ENCODE measurements around the gene SND1. TPM values are rescaled to one million over a fixed set of nuclear protein-coding genes. Genes with fewer than 3 reads are reported as not detected.
"Not testable (repeated sequence)": the region's sequence is repeated elsewhere in the genome, so short reads cannot be mapped to it uniquely, and the experiment has no call there.

Gene SND1
- total RNA-seq, 1 experiment from 2014 or later = 147 TPM

DNA sequence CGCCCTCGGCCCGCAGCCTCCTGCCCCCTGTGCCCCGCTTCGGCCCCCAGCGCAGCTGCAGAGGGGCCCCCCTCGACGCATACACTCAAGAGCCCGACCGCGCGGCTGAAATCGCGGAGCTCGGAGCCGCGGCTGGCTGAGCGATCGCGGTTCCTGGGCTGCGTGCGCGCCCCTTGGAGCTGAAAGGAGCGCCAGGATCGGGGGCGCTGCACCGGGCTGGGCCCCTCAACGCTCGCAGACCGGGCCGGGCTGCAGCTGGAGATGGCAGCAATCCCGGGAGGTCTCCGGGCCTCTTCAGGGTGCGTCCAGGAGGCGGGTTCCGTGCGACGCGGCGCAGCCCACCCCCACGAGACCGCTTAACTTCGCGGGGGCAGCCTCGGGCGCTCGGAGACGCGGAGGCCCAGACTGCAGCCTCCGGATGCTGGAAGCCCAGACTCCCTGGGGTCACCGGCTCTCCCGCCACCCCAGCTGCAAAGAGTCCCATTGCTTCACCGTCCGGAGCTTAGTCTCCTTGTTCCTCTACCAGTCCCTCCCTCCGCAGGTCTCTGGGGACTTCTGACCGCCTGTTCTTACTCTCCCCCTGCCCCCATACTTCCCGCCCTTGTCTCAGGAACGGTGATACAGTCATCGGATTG is 452.2 kb downstream of the SND1 start:
- Histone ChIP-seq H3K4me3 (no peak overlapping the region), H3K27ac (no peak overlapping the region), H3K27me3 (no peaks in the 10 kb centered on the region), H3K4me1 (no peaks in the 10 kb centered on the region), H3K9me3 (replicated peaks) (no peaks in the 10 kb centered on the region), H3K36me3 (no peaks in the 10 kb centered on the region)
- DNase-seq = no peak

DNA sequence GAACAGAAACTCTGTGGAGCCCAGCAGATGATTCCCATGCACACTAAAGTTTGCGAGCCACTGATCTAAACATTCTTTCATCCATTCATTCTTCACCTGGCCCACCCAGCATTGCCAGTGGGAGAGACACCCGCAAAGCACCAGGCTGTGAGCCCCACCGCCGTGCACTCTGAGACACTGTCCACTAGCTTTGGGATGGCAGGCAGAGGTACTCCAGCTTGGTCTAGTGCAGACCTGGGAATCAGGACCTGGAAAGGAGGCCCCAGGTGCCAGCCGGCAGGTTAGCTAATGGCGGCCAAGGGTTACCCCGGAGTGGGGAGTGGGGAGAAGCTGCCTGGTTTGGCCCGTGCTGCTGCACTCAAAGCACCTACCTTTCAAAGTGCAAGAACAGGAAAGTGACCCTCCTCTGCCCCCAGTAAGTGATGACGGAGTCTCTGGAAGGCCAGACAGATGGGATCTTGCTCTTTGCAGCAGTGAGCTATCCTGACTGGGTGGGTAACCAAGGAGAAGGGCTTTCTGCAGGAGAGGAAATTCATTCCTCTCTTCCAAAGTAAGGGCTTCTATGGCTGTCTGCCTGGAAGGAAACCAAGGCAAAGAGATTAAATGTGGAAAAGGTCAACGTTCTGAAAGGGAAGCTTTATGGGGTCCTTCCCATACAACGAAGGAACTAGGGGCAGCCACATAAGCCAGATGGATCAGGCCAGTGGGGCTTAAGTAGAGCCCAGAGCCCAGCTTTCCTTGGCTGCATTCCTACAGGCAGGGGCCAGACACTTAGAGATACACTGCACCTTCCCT is 453.4 kb downstream of the SND1 start:
- DNase-seq = no peak

DNA sequence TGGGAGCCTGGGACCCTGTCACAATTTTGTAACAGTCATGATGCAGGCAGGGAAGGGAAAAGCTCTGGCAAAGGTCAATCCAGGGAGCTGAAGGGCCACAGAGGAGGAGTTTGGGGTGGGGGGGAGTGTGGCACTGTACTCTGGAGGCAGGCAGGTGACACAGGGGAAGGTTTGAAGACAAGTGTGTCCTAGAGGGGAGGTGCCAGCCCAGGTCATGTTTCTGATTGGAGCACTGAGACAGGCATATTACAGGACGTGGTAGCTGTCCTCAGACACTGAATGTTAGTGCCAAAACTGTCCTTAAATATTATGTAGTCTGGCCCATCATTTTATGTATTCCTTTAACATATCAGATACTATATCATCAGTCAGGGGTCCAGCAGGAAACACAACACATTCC is 454.8 kb downstream of the SND1 start:
- no peak for DNase-seq
- no peak overlapping the region for H3K4me3 ChIP-seq
- no peak overlapping the region for H3K27ac ChIP-seq
- H3K27me3 ChIP-seq = no peaks in the 10 kb centered on the region
- H3K4me1 ChIP-seq = no peaks in the 10 kb centered on the region
- H3K9me3 ChIP-seq (replicated peaks) = no peaks in the 10 kb centered on the region
- H3K36me3 ChIP-seq = no peaks in the 10 kb centered on the region

More for the DNA sequence above, 453.4 kb downstream of the SND1 start:
- Histone ChIP-seq H3K36me3 (no peaks in the 10 kb centered on the region), H3K9me3 (replicated peaks) (no peaks in the 10 kb centered on the region), H3K4me1 (no peaks in the 10 kb centered on the region), H3K27ac (no peak overlapping the region), H3K27me3 (no peaks in the 10 kb centered on the region), H3K4me3 (no peak overlapping the region)

DNA sequence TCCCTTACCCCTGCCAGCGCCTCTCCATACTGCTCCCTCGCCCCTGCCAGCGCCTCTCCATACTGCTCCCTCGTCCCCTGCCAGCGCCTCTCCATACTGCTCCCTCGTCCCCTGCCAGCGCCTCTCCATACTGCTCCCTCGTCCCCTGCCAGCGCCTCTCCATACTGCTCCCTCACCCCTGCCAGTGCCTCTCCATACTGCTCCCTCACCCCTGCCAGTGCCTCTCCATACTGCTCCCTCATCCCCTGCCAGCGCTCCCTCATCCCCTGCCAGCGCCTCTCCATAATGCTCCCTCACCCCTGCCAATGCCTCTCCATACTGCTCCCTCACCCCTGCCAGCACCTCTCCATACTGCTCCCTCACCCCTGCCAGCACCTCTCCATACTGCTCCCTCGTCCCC is 455.5 kb downstream of the SND1 start:
- H3K27ac ChIP-seq; H3K4me1 ChIP-seq; H3K9me3 ChIP-seq (replicated peaks); DNase-seq; H3K36me3 ChIP-seq; H3K27me3 ChIP-seq; H3K4me3 ChIP-seq: not testable (repeated sequence)

DNA sequence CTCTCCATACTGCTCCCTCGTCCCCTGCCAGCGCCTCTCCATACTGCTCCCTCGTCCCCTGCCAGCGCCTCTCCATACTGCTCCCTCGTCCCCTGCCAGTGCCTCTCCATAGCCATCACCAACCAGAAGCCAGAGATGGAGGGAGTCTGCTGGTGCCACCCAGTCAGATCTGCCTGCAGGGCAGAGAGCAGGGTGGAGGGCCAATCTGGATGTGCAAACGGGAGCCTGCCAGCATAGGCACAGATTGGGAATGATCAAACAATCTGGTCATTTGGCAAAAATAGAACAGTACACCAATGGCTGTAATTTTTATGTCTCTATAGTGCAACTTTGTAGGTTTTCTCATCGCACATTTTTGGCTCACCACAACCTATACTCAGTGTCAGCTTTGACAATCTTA is 456.1 kb downstream of the SND1 start:
- Histone ChIP-seq H3K4me3 (no peak overlapping the region), H3K36me3 (no peaks in the 10 kb centered on the region), H3K4me1 (no peaks in the 10 kb centered on the region), H3K9me3 (replicated peaks) (no peaks in the 10 kb centered on the region), H3K27me3 (no peaks in the 10 kb centered on the region), H3K27ac (no peak overlapping the region)
- DNase-seq = no peak

DNA sequence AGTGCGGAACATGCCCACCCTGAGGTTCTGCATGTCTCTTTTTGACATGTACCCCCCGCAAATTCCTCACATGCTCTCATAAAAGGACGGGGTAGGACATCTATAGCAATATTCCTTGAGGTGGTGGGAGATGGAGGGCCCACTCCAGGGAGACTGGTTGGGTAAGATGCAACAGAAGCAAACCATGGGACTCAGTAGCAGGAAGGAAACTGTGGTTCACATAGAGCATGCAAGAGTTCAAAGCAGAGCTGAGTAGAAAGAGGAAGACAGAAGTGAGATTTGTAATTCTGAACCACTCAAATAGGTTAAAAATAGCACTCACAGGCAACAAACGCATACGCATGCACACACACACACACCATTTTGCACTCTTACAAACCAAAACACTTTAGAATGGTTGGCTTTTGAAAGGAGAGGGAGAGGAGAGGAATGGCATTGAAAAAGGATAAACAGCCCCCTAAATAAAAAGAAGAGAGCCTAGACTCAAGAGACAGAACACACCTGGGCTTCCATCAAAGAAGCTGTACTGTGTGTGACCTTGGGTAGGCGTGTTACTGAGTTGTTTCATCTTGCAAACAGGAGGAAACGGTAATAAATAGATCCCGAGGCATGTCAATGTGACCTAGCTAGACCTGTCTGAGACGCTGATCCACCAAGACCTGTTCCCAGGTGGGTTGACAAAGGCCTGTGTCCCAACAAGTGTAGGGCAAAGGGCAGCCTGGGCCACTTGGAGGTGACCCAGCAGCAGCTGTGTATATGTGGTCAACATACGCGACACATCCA is 456.8 kb downstream of the SND1 start:
- Histone ChIP-seq H3K4me3 (no peak overlapping the region), H3K4me1 (no peaks in the 10 kb centered on the region), H3K9me3 (replicated peaks) (no peaks in the 10 kb centered on the region), H3K27ac (no peak overlapping the region), H3K36me3 (no peaks in the 10 kb centered on the region), H3K27me3 (no peaks in the 10 kb centered on the region)
- no peak for DNase-seq

DNA sequence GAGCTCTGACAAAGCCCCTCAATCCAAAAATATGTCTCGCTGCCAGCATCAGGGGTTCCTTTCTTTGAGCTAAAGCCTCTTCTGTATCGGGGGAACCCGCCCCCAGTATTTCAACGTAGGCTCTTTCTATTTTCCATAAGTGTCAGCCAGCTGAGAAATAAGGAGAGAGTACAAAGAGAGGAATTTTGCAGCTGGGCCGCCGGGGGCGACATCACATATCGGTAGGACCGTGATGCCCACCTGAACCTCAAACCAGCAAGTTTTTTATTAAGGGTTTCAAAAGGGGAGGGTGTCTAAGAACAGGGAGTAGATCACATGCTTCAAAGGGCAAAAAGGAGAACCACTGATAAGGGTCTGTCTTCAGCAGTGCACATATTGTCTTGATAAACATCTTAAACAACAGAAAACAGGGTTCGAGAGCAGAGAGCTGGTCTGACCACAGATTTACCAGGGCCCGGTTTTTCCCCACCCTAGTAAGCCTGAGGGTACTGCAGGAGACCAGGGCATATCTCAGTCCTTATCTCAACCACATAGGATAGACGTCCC is 457.5 kb downstream of the SND1 start:
- not testable (repeated sequence) for H3K4me1 ChIP-seq; DNase-seq; H3K9me3 ChIP-seq (replicated peaks); H3K27ac ChIP-seq; H3K4me3 ChIP-seq; H3K27me3 ChIP-seq; H3K36me3 ChIP-seq

DNA sequence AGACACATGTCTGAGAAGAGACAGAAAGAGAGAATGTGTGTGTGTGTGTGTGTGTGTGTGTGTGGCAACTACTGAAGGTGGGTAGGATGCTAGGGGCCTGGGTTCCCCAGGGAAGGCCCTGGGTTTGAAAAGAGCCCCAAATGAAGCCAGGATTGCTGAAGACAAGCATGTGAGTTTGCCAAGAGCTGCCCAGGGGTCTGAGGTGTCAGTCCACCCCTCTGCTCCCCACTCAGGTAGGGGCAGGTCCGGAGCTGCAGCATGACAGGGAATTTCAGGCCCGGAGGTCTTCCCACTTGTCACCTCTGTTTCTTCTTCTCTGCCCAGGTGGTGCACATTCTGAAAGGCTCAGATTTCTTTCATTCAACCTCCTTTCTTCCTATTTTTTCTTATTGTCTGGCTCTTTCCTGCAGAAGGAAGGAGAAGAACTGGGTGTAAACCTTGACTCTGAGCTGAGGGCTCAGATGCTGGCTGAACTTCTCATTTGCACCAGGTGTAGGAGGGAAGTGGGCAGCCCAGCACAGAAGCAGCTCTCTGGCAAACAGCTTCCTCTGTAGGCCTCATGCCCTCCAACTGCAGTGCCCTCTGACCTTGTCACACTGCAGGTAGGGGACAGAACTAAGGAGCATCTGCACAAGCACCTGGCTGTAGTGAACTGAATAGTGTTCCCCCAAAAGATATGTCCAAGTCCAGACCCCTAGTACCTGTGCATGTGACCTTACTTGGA is 458.8 kb downstream of the SND1 start:
- Histone ChIP-seq H3K9me3 (replicated peaks) (no peaks in the 10 kb centered on the region), H3K4me1 (no peaks in the 10 kb centered on the region), H3K27me3 (no peaks in the 10 kb centered on the region), H3K4me3 (no peak overlapping the region), H3K36me3 (no peaks in the 10 kb centered on the region), H3K27ac (no peak overlapping the region)
- no peak for DNase-seq

DNA sequence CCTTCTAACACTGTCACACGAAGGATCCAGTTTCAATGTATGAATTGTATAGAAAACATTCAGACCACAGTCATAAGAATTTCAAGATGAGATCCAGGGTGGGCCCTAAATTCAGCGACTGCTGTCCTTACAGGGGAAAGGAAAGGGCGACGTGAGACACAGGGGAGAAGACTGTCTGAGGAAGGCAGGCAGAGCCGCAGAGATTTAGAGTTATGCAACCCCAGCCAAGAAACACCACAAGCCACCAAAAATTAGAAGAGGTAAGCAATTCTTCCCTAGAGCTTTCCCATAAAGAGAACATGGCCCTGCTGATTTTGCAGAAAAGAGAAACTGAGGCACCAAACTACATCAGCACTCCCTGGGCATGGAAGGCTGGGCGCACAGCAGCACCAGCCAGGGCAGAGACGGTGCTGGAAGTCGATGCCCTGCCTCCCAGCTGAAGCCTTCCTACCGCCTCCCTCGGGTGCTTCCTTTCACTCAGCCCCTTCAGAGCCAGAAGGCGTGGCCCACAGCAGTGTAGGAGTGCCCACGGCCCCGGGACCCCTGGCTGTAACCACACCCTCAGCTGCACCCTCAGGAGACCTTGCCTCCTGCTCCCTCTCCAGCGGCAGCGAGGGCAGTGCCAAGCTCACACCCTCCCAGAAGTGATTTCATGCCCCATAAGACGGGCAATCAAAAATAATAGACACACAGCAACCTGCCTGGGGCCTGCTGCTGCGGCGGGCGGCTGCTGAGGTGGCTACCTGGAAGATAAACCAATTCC is 460.2 kb downstream of the SND1 start:
- Histone ChIP-seq H3K4me3 (no peak overlapping the region), H3K9me3 (replicated peaks) (no peaks in the 10 kb centered on the region), H3K27ac (no peak overlapping the region), H3K4me1 (no peaks in the 10 kb centered on the region), H3K27me3 (no peaks in the 10 kb centered on the region), H3K36me3 (no peaks in the 10 kb centered on the region)
- no peak for DNase-seq

DNA sequence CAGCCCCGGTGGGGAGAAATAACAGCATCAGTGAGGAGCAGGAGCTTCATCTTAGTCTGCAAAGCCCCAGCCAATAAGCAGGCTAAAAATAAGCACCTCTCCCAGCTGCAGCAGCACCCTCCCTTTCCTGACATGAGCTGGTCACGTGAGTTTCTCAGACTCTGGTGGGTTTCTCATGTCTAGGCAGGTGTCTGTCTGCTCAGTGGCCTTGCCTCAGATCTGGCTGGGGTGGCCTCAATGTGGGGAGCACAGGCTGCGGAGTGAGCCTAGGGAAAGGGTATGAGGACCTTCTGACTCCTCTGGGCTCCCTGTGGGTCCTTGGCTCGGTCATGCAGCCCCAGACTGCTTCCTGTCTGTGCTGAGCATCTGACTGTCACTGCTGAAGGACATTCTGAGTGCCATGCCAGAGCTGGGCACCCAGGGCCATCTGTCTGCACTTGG is 460.8 kb downstream of the SND1 start:
- no peaks in the 10 kb centered on the region for H3K9me3 ChIP-seq (replicated peaks)
- H3K4me3 ChIP-seq = no peak overlapping the region
- H3K36me3 ChIP-seq = no peaks in the 10 kb centered on the region
- H3K27me3 ChIP-seq = no peaks in the 10 kb centered on the region
- H3K27ac ChIP-seq = no peak overlapping the region
- no peak for DNase-seq
- no peaks in the 10 kb centered on the region for H3K4me1 ChIP-seq

DNA sequence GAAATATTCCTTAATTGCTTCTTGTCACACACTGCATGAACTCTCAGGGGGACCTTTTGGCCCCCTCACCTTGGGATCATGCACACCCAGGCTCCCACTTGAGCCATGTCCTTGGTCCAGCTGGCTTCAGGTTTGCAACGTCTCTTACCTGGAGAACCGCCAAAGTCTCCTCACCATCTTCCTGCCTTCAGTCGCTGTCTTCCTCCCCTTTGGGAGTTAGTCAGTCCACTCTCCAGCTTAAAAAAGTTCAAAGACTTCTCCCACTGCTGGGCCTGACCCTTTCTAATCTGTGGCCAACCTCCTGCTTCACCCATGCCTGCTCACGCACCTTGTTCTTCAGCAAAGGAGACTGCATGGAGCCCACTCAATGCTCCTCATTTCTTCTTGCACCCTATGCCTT is 461.8 kb downstream of the SND1 start:
- Histone ChIP-seq H3K27ac (no peak overlapping the region), H3K36me3 (no peaks in the 10 kb centered on the region), H3K9me3 (replicated peaks) (no peaks in the 10 kb centered on the region), H3K27me3 (no peaks in the 10 kb centered on the region), H3K4me1 (no peaks in the 10 kb centered on the region), H3K4me3 (no peak overlapping the region)
- no peak for DNase-seq

DNA sequence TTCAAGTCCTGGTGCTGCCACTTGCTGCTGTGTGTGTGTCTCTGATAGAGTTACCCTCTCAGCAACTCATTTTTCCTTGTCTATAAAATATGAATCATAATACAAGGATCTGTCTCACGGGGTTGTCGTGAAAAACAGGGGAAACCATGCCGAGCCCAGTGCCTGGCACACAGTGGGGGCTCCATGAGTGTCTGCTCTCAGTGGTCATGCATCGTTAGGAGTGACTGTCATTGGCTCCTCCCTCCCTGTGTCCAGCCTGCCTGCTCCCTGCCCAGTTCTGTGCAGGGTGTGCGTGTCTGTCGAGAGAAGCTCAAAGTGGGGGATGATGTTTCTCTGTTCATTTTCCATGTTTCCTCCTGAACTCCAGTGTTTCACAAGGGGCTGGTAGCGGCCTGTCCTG is 462.8 kb downstream of the SND1 start:
- DNase-seq = no peak
- Histone ChIP-seq H3K4me3 (no peak overlapping the region), H3K9me3 (replicated peaks) (no peaks in the 10 kb centered on the region), H3K36me3 (no peaks in the 10 kb centered on the region), H3K4me1 (no peaks in the 10 kb centered on the region), H3K27me3 (no peaks in the 10 kb centered on the region), H3K27ac (no peak overlapping the region)

DNA sequence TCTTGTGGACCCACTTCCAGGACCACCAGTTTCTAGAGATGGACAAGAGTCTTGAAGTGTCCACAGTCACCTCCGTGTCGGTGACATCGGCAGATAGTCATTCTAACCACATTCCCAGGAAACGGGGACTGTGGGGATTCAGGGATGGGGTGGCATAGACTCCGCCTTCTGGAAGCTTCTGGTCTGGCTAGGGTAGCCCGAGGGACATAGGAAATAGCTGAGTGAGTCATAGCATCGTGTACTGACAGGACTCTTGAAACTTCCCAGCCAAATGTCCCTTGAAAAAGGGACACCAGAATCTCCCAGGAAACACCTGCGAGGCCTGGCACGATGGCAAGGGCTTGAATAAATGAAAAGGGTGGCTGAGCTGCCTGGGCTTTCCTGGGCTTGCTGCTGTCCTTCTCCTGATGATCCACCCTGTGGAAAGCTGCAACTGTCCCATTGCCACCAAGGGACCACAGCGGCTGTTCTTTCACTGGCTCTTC is 463.4 kb downstream of the SND1 start:
- Histone ChIP-seq H3K4me1 (no peaks in the 10 kb centered on the region), H3K36me3 (no peaks in the 10 kb centered on the region), H3K27ac (no peak overlapping the region), H3K9me3 (replicated peaks) (no peaks in the 10 kb centered on the region), H3K27me3 (no peaks in the 10 kb centered on the region), H3K4me3 (no peak overlapping the region)
- DNase-seq = peak in 1 of 2 experiments; percentile 33
